A673 (cell line): ENCODE measurements around the gene POLN.

Experiments
- CTCF ChIP-seq: fragments of 300-800, 200-600 bp; sonication (generic); conservative IDR thresholded peaks from 2 replicates; pipeline ENCODE4 v1.5.1; 2017; ENCODE audit warnings: low read depth, mild to moderate bottlenecking, antibody characterized with exemption, low read length, moderate library complexity, mixed read lengths
- EZH2 ChIP-seq: fragments of 200-600 bp; sonication (generic); IDR thresholded peaks from 2 replicates; pipeline ENCODE4 v1.6.1; 2017; ENCODE audit warnings: borderline replicate concordance, low read depth, mild to moderate bottlenecking, mixed read lengths, antibody characterized with exemption, low read length; ENCODE audit not compliant: poor library complexity, severe bottlenecking

- TF ChIP-seq CTCF = no peak
- no peak for TF ChIP-seq EZH2
Observed at GRCh38 chr4:2116687-2117400, 125.1 kb downstream of the POLN start.
